ENCODE results near the gene ADGRB3.

The ADGRB3 gene

GRCh38 chr6:68988698-68989097, 353.6 kb downstream of the ADGRB3 start:
- Histone ChIP-seq H3K36me3 (ENCODE audit: control insufficient read depth in 1 of 2, insufficient read depth in 2 of 2, low read depth in 1 of 2, low read length in 2 of 2) (no peaks in the 10 kb centered on the region), H3K18ac (ENCODE audit: low read depth in 1 of 2, low read length in 2 of 2) (no peak overlapping the region), H3K23ac (ENCODE audit: low read length in 2 of 2) (no peak overlapping the region), H2BK5ac (ENCODE audit: low read depth, low read length, poor library complexity, severe bottlenecking) (no peak overlapping the region), H3K9ac (ENCODE audit: low read length) (no peak overlapping the region), H3K4me3 (ENCODE audit: insufficient read depth in 1 of 2, low read depth in 1 of 2, low read length in 2 of 2) (no peak overlapping the region), H2BK12ac (ENCODE audit: low read length in 2 of 2) (no peak overlapping the region), H2AFZ (ENCODE audit: low read depth, low read length) (no peak overlapping the region), H4K91ac (ENCODE audit: low read length) (no peak overlapping the region), H3K9me3 (ENCODE audit: control insufficient read depth, low read length) (no peaks in the 10 kb centered on the region), H4K8ac (ENCODE audit: low read length) (no peak overlapping the region), H2AK5ac (ENCODE audit: low read length, severe bottlenecking) (no peak overlapping the region), H3K4me1 (ENCODE audit: control insufficient read depth, insufficient read depth, low read depth, low read length) (no peaks in the 10 kb centered on the region), H3K14ac (ENCODE audit: low read length in 2 of 2) (no peak overlapping the region), H3K27ac (ENCODE audit: low read length, poor library complexity, severe bottlenecking) (no peak overlapping the region), H3K79me1 (replicated peaks; ENCODE audit: low read length, poor library complexity, severe bottlenecking) (no peaks in the 10 kb centered on the region), H2BK120ac (ENCODE audit: low read depth, low read length) (no peak overlapping the region), H3K4ac (ENCODE audit: low read depth in 1 of 2, low read length in 2 of 2) (no peak overlapping the region), H3K4me2 (ENCODE audit: low read length, poor library complexity, severe bottlenecking) (no peak overlapping the region), H3K27me3 (ENCODE audit: control insufficient read depth in 1 of 2, insufficient read depth in 1 of 2, low read length in 2 of 2) (no peaks in the 10 kb centered on the region), H2BK15ac (ENCODE audit: low read depth, poor library complexity, severe bottlenecking) (no peak overlapping the region)
- DNase-seq = no peak
- 100% methylated on average over 2 of the region's 2 CpGs for WGBS

GRCh38 chr6:68990317-68990716, 355.2 kb downstream of the ADGRB3 start:
- Histone ChIP-seq H3K9me3 (ENCODE audit: control insufficient read depth, low read length) (no peaks in the 10 kb centered on the region), H3K27ac (ENCODE audit: low read length, poor library complexity, severe bottlenecking) (no peak overlapping the region), H3K4me1 (ENCODE audit: control insufficient read depth, insufficient read depth, low read depth, low read length) (no peaks in the 10 kb centered on the region), H3K9ac (ENCODE audit: low read length) (no peak overlapping the region), H3K36me3 (ENCODE audit: control insufficient read depth in 1 of 2, insufficient read depth in 2 of 2, low read depth in 1 of 2, low read length in 2 of 2) (no peaks in the 10 kb centered on the region), H3K27me3 (ENCODE audit: control insufficient read depth in 1 of 2, insufficient read depth in 1 of 2, low read length in 2 of 2) (no peaks in the 10 kb centered on the region), H4K8ac (ENCODE audit: low read length) (no peak overlapping the region), H3K14ac (ENCODE audit: low read length in 2 of 2) (no peak overlapping the region), H2AK5ac (ENCODE audit: low read length, severe bottlenecking) (no peak overlapping the region), H3K79me1 (replicated peaks; ENCODE audit: low read length, poor library complexity, severe bottlenecking) (no peaks in the 10 kb centered on the region), H3K4ac (ENCODE audit: low read depth in 1 of 2, low read length in 2 of 2) (no peak overlapping the region), H2BK15ac (ENCODE audit: low read depth, poor library complexity, severe bottlenecking) (no peak overlapping the region), H2BK12ac (ENCODE audit: low read length in 2 of 2) (no peak overlapping the region), H2BK120ac (ENCODE audit: low read depth, low read length) (no peak overlapping the region), H4K91ac (ENCODE audit: low read length) (no peak overlapping the region), H2AFZ (ENCODE audit: low read depth, low read length) (no peak overlapping the region), H3K4me3 (ENCODE audit: insufficient read depth in 1 of 2, low read depth in 1 of 2, low read length in 2 of 2) (no peak overlapping the region), H3K4me2 (ENCODE audit: low read length, poor library complexity, severe bottlenecking) (no peak overlapping the region), H3K18ac (ENCODE audit: low read depth in 1 of 2, low read length in 2 of 2) (no peak overlapping the region), H2BK5ac (ENCODE audit: low read depth, low read length, poor library complexity, severe bottlenecking) (no peak overlapping the region), H3K23ac (ENCODE audit: low read length in 2 of 2) (no peak overlapping the region)
- 95% methylated on average over 4 of the region's 4 CpGs for WGBS
- DNase-seq = no peak

GRCh38 chr6:68993911-68994310, 358.8 kb downstream of the ADGRB3 start:
- Histone ChIP-seq H4K91ac (ENCODE audit: low read length) (no peak overlapping the region), H2AFZ (ENCODE audit: low read depth, low read length) (no peak overlapping the region), H2BK5ac (ENCODE audit: low read depth, low read length, poor library complexity, severe bottlenecking) (no peak overlapping the region), H2AK5ac (ENCODE audit: low read length, severe bottlenecking) (no peak overlapping the region), H3K18ac (ENCODE audit: low read depth in 1 of 2, low read length in 2 of 2) (no peak overlapping the region), H2BK120ac (ENCODE audit: low read depth, low read length) (no peak overlapping the region), H2BK15ac (ENCODE audit: low read depth, poor library complexity, severe bottlenecking) (no peak overlapping the region), H3K27ac (ENCODE audit: low read length, poor library complexity, severe bottlenecking) (no peak overlapping the region), H3K14ac (ENCODE audit: low read length in 2 of 2) (no peak overlapping the region), H3K36me3 (ENCODE audit: control insufficient read depth in 1 of 2, insufficient read depth in 2 of 2, low read depth in 1 of 2, low read length in 2 of 2) (no peaks in the 10 kb centered on the region), H4K8ac (ENCODE audit: low read length) (no peak overlapping the region), H3K4ac (ENCODE audit: low read depth in 1 of 2, low read length in 2 of 2) (no peak overlapping the region), H3K4me3 (ENCODE audit: insufficient read depth in 1 of 2, low read depth in 1 of 2, low read length in 2 of 2) (no peak overlapping the region), H3K9me3 (ENCODE audit: control insufficient read depth, low read length) (no peaks in the 10 kb centered on the region), H3K4me1 (ENCODE audit: control insufficient read depth, insufficient read depth, low read depth, low read length) (no peaks in the 10 kb centered on the region), H2BK12ac (ENCODE audit: low read length in 2 of 2) (no peak overlapping the region), H3K23ac (ENCODE audit: low read length in 2 of 2) (no peak overlapping the region), H3K27me3 (ENCODE audit: control insufficient read depth in 1 of 2, insufficient read depth in 1 of 2, low read length in 2 of 2) (no peaks in the 10 kb centered on the region), H3K9ac (ENCODE audit: low read length) (no peak overlapping the region), H3K79me1 (replicated peaks; ENCODE audit: low read length, poor library complexity, severe bottlenecking) (no peaks in the 10 kb centered on the region), H3K4me2 (ENCODE audit: low read length, poor library complexity, severe bottlenecking) (no peak overlapping the region)
- no peak for DNase-seq
- WGBS = 92% methylated on average over 5 of the region's 5 CpGs

GRCh38 chr6:68994521-68994920, 359.4 kb downstream of the ADGRB3 start:
- Histone ChIP-seq H3K4ac (ENCODE audit: low read depth in 1 of 2, low read length in 2 of 2) (no peak overlapping the region), H3K79me1 (replicated peaks; ENCODE audit: low read length, poor library complexity, severe bottlenecking) (no peaks in the 10 kb centered on the region), H2AFZ (ENCODE audit: low read depth, low read length) (no peak overlapping the region), H3K4me3 (ENCODE audit: insufficient read depth in 1 of 2, low read depth in 1 of 2, low read length in 2 of 2) (no peak overlapping the region), H3K4me2 (ENCODE audit: low read length, poor library complexity, severe bottlenecking) (no peak overlapping the region), H2BK5ac (ENCODE audit: low read depth, low read length, poor library complexity, severe bottlenecking) (no peak overlapping the region), H3K27me3 (ENCODE audit: control insufficient read depth in 1 of 2, insufficient read depth in 1 of 2, low read length in 2 of 2) (no peaks in the 10 kb centered on the region), H2AK5ac (ENCODE audit: low read length, severe bottlenecking) (no peak overlapping the region), H3K27ac (ENCODE audit: low read length, poor library complexity, severe bottlenecking) (no peak overlapping the region), H2BK12ac (ENCODE audit: low read length in 2 of 2) (no peak overlapping the region), H2BK120ac (ENCODE audit: low read depth, low read length) (no peak overlapping the region), H3K14ac (ENCODE audit: low read length in 2 of 2) (no peak overlapping the region), H2BK15ac (ENCODE audit: low read depth, poor library complexity, severe bottlenecking) (no peak overlapping the region), H3K9ac (ENCODE audit: low read length) (no peak overlapping the region), H3K36me3 (ENCODE audit: control insufficient read depth in 1 of 2, insufficient read depth in 2 of 2, low read depth in 1 of 2, low read length in 2 of 2) (no peaks in the 10 kb centered on the region), H3K23ac (ENCODE audit: low read length in 2 of 2) (no peak overlapping the region), H3K4me1 (ENCODE audit: control insufficient read depth, insufficient read depth, low read depth, low read length) (peaks cover 1% of the 10 kb centered on the region), H3K9me3 (ENCODE audit: control insufficient read depth, low read length) (no peaks in the 10 kb centered on the region), H4K8ac (ENCODE audit: low read length) (no peak overlapping the region), H4K91ac (ENCODE audit: low read length) (no peak overlapping the region), H3K18ac (ENCODE audit: low read depth in 1 of 2, low read length in 2 of 2) (no peak overlapping the region)
- WGBS = 100% methylated on average over 1 of the region's 1 CpG
- no peak for DNase-seq
